HG03095 (cell line): ENCODE data around the gene HSD17B14.
"Not testable (repeated sequence)": the region's sequence is repeated elsewhere in the genome, so short reads cannot be mapped to it uniquely, and the experiment has no call there.

ENCODE experiments used
- ATAC-seq: cut with Tn5 transposase; IDR thresholded peaks from one replicate; pipeline ENCODE4 v1.9.1; 2021; ENCODE audit warnings: moderate library complexity; ENCODE audit not compliant: unreplicated experiment

The HSD17B14 gene

GRCh38 chr19:48867746-48868113 lies 31.4 kb upstream of the HSD17B14 start:
- ATAC-seq, result no peak

GRCh38 chr19:48867123-48867745 lies 30.9 kb upstream of the HSD17B14 start:
- ATAC-seq, result no peak

- no peak for ATAC-seq
Measured at GRCh38 chr19:48866692-48867091, 30.4 kb upstream of the HSD17B14 start.

GRCh38 chr19:48862827-48863226 lies 26.5 kb upstream of the HSD17B14 start:
- ATAC-seq, result no peak

- no peak for ATAC-seq
Measured at GRCh38 chr19:48861313-48861712, 25.0 kb upstream of the HSD17B14 start.

- no peak for ATAC-seq
Measured at GRCh38 chr19:48859711-48860572, 23.7 kb upstream of the HSD17B14 start.

GRCh38 chr19:48858984-48859710 lies 22.9 kb upstream of the HSD17B14 start:
- peak; percentile 59 for ATAC-seq

GRCh38 chr19:48856921-48857320 lies 20.6 kb upstream of the HSD17B14 start:
- no peak for ATAC-seq

GRCh38 chr19:48854103-48854502 lies 17.8 kb upstream of the HSD17B14 start:
- ATAC-seq, result no peak

GRCh38 chr19:48853483-48853882 lies 17.2 kb upstream of the HSD17B14 start:
- no peak for ATAC-seq

GRCh38 chr19:48852292-48852691 lies 16.0 kb upstream of the HSD17B14 start:
- no peak for ATAC-seq

GRCh38 chr19:48846659-48847058 lies 10.4 kb upstream of the HSD17B14 start:
- ATAC-seq, result not testable (repeated sequence)

- no peak for ATAC-seq
Measured at GRCh38 chr19:48845384-48845783, 9.1 kb upstream of the HSD17B14 start.

GRCh38 chr19:48844472-48844871 lies 8.2 kb upstream of the HSD17B14 start:
- ATAC-seq, result no peak

- no peak for ATAC-seq
Measured at GRCh38 chr19:48842789-48843162, 6.5 kb upstream of the HSD17B14 start.

- no peak for ATAC-seq
Measured at GRCh38 chr19:48841571-48841970, 5.3 kb upstream of the HSD17B14 start.

- ATAC-seq, result no peak
Measured at GRCh38 chr19:48841047-48841446, 4.8 kb upstream of the HSD17B14 start.

- no peak for ATAC-seq
Measured at GRCh38 chr19:48837687-48838086, 1.4 kb upstream of the HSD17B14 start.

GRCh38 chr19:48837051-48837524 lies 797 bp upstream of the HSD17B14 start:
- ATAC-seq, result peak; percentile 54

- ATAC-seq, result peak; percentile 62
Measured at GRCh38 chr19:48835734-48836088, 580 bp downstream of the HSD17B14 start.

GRCh38 chr19:48833977-48834376 lies 2.3 kb downstream of the HSD17B14 start:
- no peak for ATAC-seq

GRCh38 chr19:48833049-48833448 lies 3.2 kb downstream of the HSD17B14 start:
- no peak for ATAC-seq
